IMR-90 (cell line): ENCODE results near the gene OR14J1. TPM values are rescaled to one million over a fixed set of nuclear protein-coding genes. Genes with fewer than 3 reads are reported as not detected.

Source experiments
- ATAC-seq: fragments of 200-7000 bp; cut with Tn5 transposase; 2 replicates; pipeline ENCODE4 v1.9.1; 2020; ENCODE audit warnings: low read depth, mild to moderate bottlenecking, moderate library complexity
- BruUV-seq: library from RNA; stranded (reverse); fragments of 400-500 nt; replicated peaks from 2 replicates; lab custom pipeline; 2021; lab: Mats Ljungman, UMichigan
- CTCF ChIA-PET: fragments of 300-600 bp; formaldehyde crosslinking; extraction: SDS; loops from one replicate; lab custom pipeline; 2021; ENCODE audit warnings: antibody characterized with exemption; lab: Yijun Ruan, JAX
- POLR2A ChIA-PET: fragments of 300-600 bp; sonication (Branson Sonifier 250); formaldehyde crosslinking; loops from one replicate; lab custom pipeline; 2022; ENCODE audit warnings: antibody characterized with exemption; ENCODE audit not compliant: unreplicated experiment; lab: Charles Lee
- DNase-seq: peaks from one replicate; pipeline ENCODE4 v3.0.0; 2013
- H2AFZ ChIP-seq: replicated peaks from 2 replicates; pipeline ENCODE3; 2013; ENCODE audit warnings: low read length, mild to moderate bottlenecking; ENCODE audit not compliant: poor library complexity
- H2AK5ac ChIP-seq: 2 replicates; pipeline ENCODE4 v1.6.1; 2013; ENCODE audit warnings: low read depth, low read length, inconsistent platforms
- H2AK9ac ChIP-seq: replicated peaks from 2 replicates; pipeline ENCODE3; 2013; ENCODE audit warnings: mild to moderate bottlenecking, low read depth, low read length, moderate library complexity; ENCODE audit not compliant: poor library complexity
- H2BK120ac ChIP-seq: 2 replicates; pipeline ENCODE4 v1.6.1; 2013; ENCODE audit warnings: low read depth, low read length, inconsistent platforms
- H2BK15ac ChIP-seq: 3 replicates; pipeline ENCODE4 v1.6.1; 2013; ENCODE audit warnings: low read depth, low read length, inconsistent platforms
- H2BK20ac ChIP-seq: 2 replicates; pipeline ENCODE4 v1.6.1; 2013; ENCODE audit warnings: low read depth, mild to moderate bottlenecking, inconsistent platforms, low read length, moderate library complexity
- H2BK5ac ChIP-seq: 2 replicates; pipeline ENCODE4 v1.6.1; 2013; ENCODE audit warnings: mild to moderate bottlenecking, low read depth, low read length, inconsistent platforms; ENCODE audit not compliant: poor library complexity, severe bottlenecking
- H3K14ac ChIP-seq: replicated peaks from 2 replicates; pipeline ENCODE4 v1.6.1; 2013; ENCODE audit warnings: low read depth, low read length, inconsistent platforms
- H3K18ac ChIP-seq: 2 replicates; pipeline ENCODE4 v1.6.1; 2013; ENCODE audit warnings: low read depth, low read length, control low read depth
- H3K23ac ChIP-seq: 2 replicates; pipeline ENCODE4 v1.6.1; 2013; ENCODE audit warnings: low read depth, low read length, inconsistent platforms
- H3K27ac ChIP-seq: 2 replicates; pipeline ENCODE4 v1.5.1; 2013; ENCODE audit warnings: mild to moderate bottlenecking, control low read depth, low read length; ENCODE audit not compliant: insufficient read depth
- H3K27me3 ChIP-seq: 2 replicates; pipeline ENCODE4 v1.6.1; 2013; ENCODE audit warnings: low read length; ENCODE audit not compliant: control insufficient read depth, insufficient read depth
- H3K36me3 ChIP-seq: 2 replicates; pipeline ENCODE4 v1.6.1; 2013; ENCODE audit warnings: low read length, mixed read lengths; ENCODE audit not compliant: control insufficient read depth, insufficient read depth
- H3K4ac ChIP-seq: 2 replicates; pipeline ENCODE4 v1.6.1; 2013; ENCODE audit warnings: low read depth, low read length, inconsistent platforms
- H3K4me1 ChIP-seq: 2 replicates; pipeline ENCODE4 v1.6.1; 2013; ENCODE audit warnings: low read length, mixed read lengths; ENCODE audit not compliant: control insufficient read depth, insufficient read depth
- H3K4me2 ChIP-seq: 2 replicates; pipeline ENCODE4 v1.6.1; 2013; ENCODE audit warnings: low read depth, mild to moderate bottlenecking, control low read depth, low read length, moderate library complexity
- H3K4me3 ChIP-seq: 2 replicates; pipeline ENCODE4 v1.5.1; 2013; ENCODE audit warnings: low read depth, mild to moderate bottlenecking, control low read depth, low read length, moderate library complexity; ENCODE audit not compliant: insufficient read depth
- H3K56ac ChIP-seq: 2 replicates; pipeline ENCODE4 v1.6.1; 2013; ENCODE audit warnings: low read length, inconsistent platforms; ENCODE audit not compliant: insufficient read depth; ENCODE audit errors: extremely low read depth
- H3K79me1 ChIP-seq, 2 experiments: 2 replicates each; pipeline ENCODE4 v1.6.1; 2013; ENCODE audit warnings: low read length in 2 of 2, inconsistent platforms in 1 of 2, low read depth in 1 of 2
- H3K9ac ChIP-seq: 2 replicates; pipeline ENCODE4 v1.6.1; 2013; ENCODE audit warnings: low read depth, low read length, control low read depth
- H3K9me1 ChIP-seq: 2 replicates; pipeline ENCODE4 v1.6.1; 2013; ENCODE audit warnings: low read length, inconsistent platforms; ENCODE audit not compliant: insufficient read depth
- H3K9me3 ChIP-seq: 2 replicates; pipeline ENCODE4 v1.6.1; 2013; ENCODE audit warnings: low read length; ENCODE audit not compliant: control insufficient read depth, insufficient read depth
- H4K20me1 ChIP-seq: 2 replicates; pipeline ENCODE4 v1.6.1; 2013; ENCODE audit warnings: low read length, inconsistent platforms; ENCODE audit not compliant: insufficient read depth
- H4K5ac ChIP-seq: 2 replicates; pipeline ENCODE4 v1.6.1; 2013; ENCODE audit warnings: mild to moderate bottlenecking, low read depth, low read length, control low read depth
- H4K8ac ChIP-seq, 2 experiments: 2 replicates each; pipeline ENCODE4 v1.6.1; 2013; ENCODE audit warnings: low read depth in 2 of 2, low read length in 2 of 2, control low read depth in 1 of 2, inconsistent platforms in 1 of 2
- H4K91ac ChIP-seq: 2 replicates; pipeline ENCODE4 v1.6.1; 2013; ENCODE audit warnings: low read depth, low read length, inconsistent platforms; ENCODE audit not compliant: insufficient read depth
- CEBPB ChIP-seq: IDR thresholded peaks from 2 replicates; pipeline ENCODE4 v1.6.1; 2012; ENCODE audit warnings: low read depth, low read length, improper control_type of control experiment
- FOS ChIP-seq: fragments of 150-350 bp; IDR thresholded peaks from 2 replicates; pipeline ENCODE4 v1.6.1; 2016; ENCODE audit warnings: low read depth, low read length
- MAFK ChIP-seq: IDR thresholded peaks from 2 replicates; pipeline ENCODE4 v1.6.1; 2012; ENCODE audit warnings: low read depth, low read length, improper control_type of control experiment
- MAZ ChIP-seq: IDR thresholded peaks from 2 replicates; pipeline ENCODE4 v1.6.1; 2012; ENCODE audit warnings: low read depth, mild to moderate bottlenecking, low read length, improper control_type of control experiment, moderate library complexity, borderline replicate concordance
- MXI1 ChIP-seq: IDR thresholded peaks from 2 replicates; pipeline ENCODE4 v1.6.1; 2012; ENCODE audit warnings: low read depth, mild to moderate bottlenecking, low read length, moderate library complexity, borderline replicate concordance
- NFE2L2 ChIP-seq: fragments of 150-350 bp; IDR thresholded peaks from 2 replicates; pipeline ENCODE4 v1.6.1; 2016; ENCODE audit warnings: low read depth, mild to moderate bottlenecking, low read length
- RCOR1 ChIP-seq: IDR thresholded peaks from 2 replicates; pipeline ENCODE4 v1.6.1; 2012; ENCODE audit warnings: mild to moderate bottlenecking, low read length, improper control_type of control experiment; ENCODE audit not compliant: insufficient replicate concordance
- RFX5 ChIP-seq: IDR thresholded peaks from 2 replicates; pipeline ENCODE4 v1.8.0; 2012; ENCODE audit warnings: low read depth, mild to moderate bottlenecking, low read length, moderate library complexity
- SMC3 ChIP-seq: fragments of 150-350 bp; IDR thresholded peaks from 2 replicates; pipeline ENCODE4 v1.6.1; 2016; ENCODE audit warnings: low read depth, mild to moderate bottlenecking, antibody characterized with exemption, low read length, moderate library complexity
- dilution Hi-C: fragments of 300-500 bp; cut with HindIII; formaldehyde crosslinking; loops from one replicate; pipeline ENCODE4 v1.14.3; 2018; ENCODE audit warnings: low sequenced_read_pairs; ENCODE audit not compliant: unreplicated experiment
- in situ Hi-C: fragments of 300-500 bp; cut with MboI; formaldehyde crosslinking; loops from 3 replicates; pipeline ENCODE4 v1.14.3; 2019; ENCODE audit warnings: low sequenced_read_pairs, inconsistent platforms, mixed read lengths
- intact Hi-C: fragments of 100-400 bp; cut with micrococcal nuclease; formaldehyde crosslinking; loops from 2 replicates; pipeline ENCODE4 v1.10.0; 2022
- polyA plus RNA-seq, 3 experiments: library from polyadenylated mRNA; depleted of rRNA; stranded (reverse); fragments of >200 nt; gene quantifications; 2 replicates each; pipeline ENCODE4 v1.2.3, GENCODE V29; 2012; ENCODE audit warnings: low replicate concordance in 1 of 3
- total RNA-seq: library from RNA; depleted of rRNA; stranded (reverse); fragments of >200 nt; gene quantifications from 2 replicates; pipeline ENCODE4 v1.2.3, GENCODE V29; 2012
- TF ChIP-seq, protein P1 (sequence below): fragments of 150-350 bp; IDR thresholded peaks from 2 replicates; pipeline ENCODE4 v1.6.1; 2017; ENCODE audit warnings: mild to moderate bottlenecking, antibody characterized with exemption, low read length, low read depth
- TF ChIP-seq, protein P2 (sequence below): conservative IDR thresholded peaks from 2 replicates; pipeline ENCODE4 v1.5.1; 2012; ENCODE audit warnings: mild to moderate bottlenecking, low read depth, low read length, improper control_type of control experiment

The OR14J1 gene
- total and polyA plus RNA-seq, 2 of the 4 experiments (the other 2 are of a cell fraction), result not detected

GRCh38 chr6:29332676-29333075, 31.2 kb downstream of the OR14J1 start:
- Histone ChIP-seq H3K14ac (no peak overlapping the region), H4K91ac (no peak overlapping the region), H3K36me3 (no peaks in the 10 kb centered on the region), H2BK5ac (no peak overlapping the region), H2BK120ac (no peak overlapping the region), H2BK20ac (no peak overlapping the region), H3K27ac (no peak overlapping the region), H3K9me3 (peaks cover 7% of the 10 kb centered on the region), H3K4me3 (no peak overlapping the region), H3K56ac (no peak overlapping the region), H3K4me1 (no peaks in the 10 kb centered on the region), H2AK9ac (no peak overlapping the region), H2AFZ (no peak overlapping the region), H3K18ac (no peak overlapping the region), H4K8ac (no peak overlapping the region), H3K4ac (no peak overlapping the region), H3K9ac (no peak overlapping the region), H2AK5ac (no peak overlapping the region), H3K27me3 (no peaks in the 10 kb centered on the region), H3K9me1 (no peaks in the 10 kb centered on the region), H3K79me1 (no peaks in the 10 kb centered on the region), H3K4me2 (no peak overlapping the region), H2BK15ac (no peak overlapping the region), H4K20me1 (no peaks in the 10 kb centered on the region), H3K23ac (no peak overlapping the region), H4K5ac (no peak overlapping the region)
- BruUV-seq, result no TSS peak
- ChIA-PET POLR2A (no interaction called here), CTCF (no interaction called here)
- in situ Hi-C loops, result no loop called here
- dilution Hi-C loops, result no loop called here
- intact Hi-C loops, result no loop called here
- no peak for ATAC-seq
- no peak for DNase-seq
- TF ChIP-seq RCOR1 (no peak), MAZ (no peak), RFX5 (no peak), NFE2L2 (no peak), CEBPB (no peak), SMC3 (no peak), MXI1 (no peak), MAFK (no peak), FOS (no peak)
- TF ChIP-seq, protein P1, sequence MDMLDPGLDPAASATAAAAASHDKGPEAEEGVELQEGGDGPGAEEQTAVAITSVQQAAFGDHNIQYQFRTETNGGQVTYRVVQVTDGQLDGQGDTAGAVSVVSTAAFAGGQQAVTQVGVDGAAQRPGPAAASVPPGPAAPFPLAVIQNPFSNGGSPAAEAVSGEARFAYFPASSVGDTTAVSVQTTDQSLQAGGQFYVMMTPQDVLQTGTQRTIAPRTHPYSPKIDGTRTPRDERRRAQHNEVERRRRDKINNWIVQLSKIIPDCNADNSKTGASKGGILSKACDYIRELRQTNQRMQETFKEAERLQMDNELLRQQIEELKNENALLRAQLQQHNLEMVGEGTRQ, result no peak
- TF ChIP-seq, protein P2, sequence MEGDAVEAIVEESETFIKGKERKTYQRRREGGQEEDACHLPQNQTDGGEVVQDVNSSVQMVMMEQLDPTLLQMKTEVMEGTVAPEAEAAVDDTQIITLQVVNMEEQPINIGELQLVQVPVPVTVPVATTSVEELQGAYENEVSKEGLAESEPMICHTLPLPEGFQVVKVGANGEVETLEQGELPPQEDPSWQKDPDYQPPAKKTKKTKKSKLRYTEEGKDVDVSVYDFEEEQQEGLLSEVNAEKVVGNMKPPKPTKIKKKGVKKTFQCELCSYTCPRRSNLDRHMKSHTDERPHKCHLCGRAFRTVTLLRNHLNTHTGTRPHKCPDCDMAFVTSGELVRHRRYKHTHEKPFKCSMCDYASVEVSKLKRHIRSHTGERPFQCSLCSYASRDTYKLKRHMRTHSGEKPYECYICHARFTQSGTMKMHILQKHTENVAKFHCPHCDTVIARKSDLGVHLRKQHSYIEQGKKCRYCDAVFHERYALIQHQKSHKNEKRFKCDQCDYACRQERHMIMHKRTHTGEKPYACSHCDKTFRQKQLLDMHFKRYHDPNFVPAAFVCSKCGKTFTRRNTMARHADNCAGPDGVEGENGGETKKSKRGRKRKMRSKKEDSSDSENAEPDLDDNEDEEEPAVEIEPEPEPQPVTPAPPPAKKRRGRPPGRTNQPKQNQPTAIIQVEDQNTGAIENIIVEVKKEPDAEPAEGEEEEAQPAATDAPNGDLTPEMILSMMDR, result no peak
